Mesenchymal stem cell (in vitro differentiated cells and primary cell): ENCODE results near the gene SMIM41.

Experiments
- DNase-seq: peaks from one replicate; pipeline ENCODE4 v3.0.0-alpha.2; 2013
- H2AFZ ChIP-seq: one replicate; pipeline ENCODE4 v1.6.1; 2013; ENCODE audit warnings: low read depth, mild to moderate bottlenecking, control low read depth, inconsistent platforms, low read length, moderate library complexity
- H2AK5ac ChIP-seq: 2 replicates; pipeline ENCODE4 v1.6.1; 2013; ENCODE audit warnings: low read length, moderate library complexity, mild to moderate bottlenecking, inconsistent platforms; ENCODE audit not compliant: severe bottlenecking
- H2BK120ac ChIP-seq: one replicate; pipeline ENCODE4 v1.6.1; 2013; ENCODE audit warnings: low read depth, mild to moderate bottlenecking, inconsistent platforms, low read length, moderate library complexity
- H2BK12ac ChIP-seq, 2 experiments: one replicate each; pipeline ENCODE4 v1.6.1; 2013; ENCODE audit warnings: inconsistent platforms in 2 of 2, low read length in 2 of 2, mild to moderate bottlenecking in 2 of 2, moderate library complexity in 2 of 2, control low read depth in 1 of 2
- H2BK15ac ChIP-seq: one replicate; pipeline ENCODE4 v1.6.1; 2013; ENCODE audit warnings: mild to moderate bottlenecking, low read depth, inconsistent platforms; ENCODE audit not compliant: poor library complexity, severe bottlenecking
- H2BK5ac ChIP-seq: 2 replicates; pipeline ENCODE4 v1.6.1; 2013; ENCODE audit warnings: low read depth, mild to moderate bottlenecking, low read length, control low read depth, inconsistent platforms; ENCODE audit not compliant: poor library complexity, severe bottlenecking
- H3K14ac ChIP-seq, 2 experiments: one replicate each; pipeline ENCODE4 v1.6.1; 2013; ENCODE audit warnings: inconsistent platforms in 2 of 2, low read length in 2 of 2, control low read depth in 1 of 2, mild to moderate bottlenecking in 1 of 2, moderate library complexity in 1 of 2
- H3K18ac ChIP-seq, 2 experiments: one replicate each; pipeline ENCODE4 v1.6.1; 2013; ENCODE audit warnings: inconsistent platforms in 2 of 2, low read length in 2 of 2, control low read depth in 1 of 2, low read depth in 1 of 2, mild to moderate bottlenecking in 1 of 2
- H3K23ac ChIP-seq, 2 experiments: one replicate each; pipeline ENCODE4 v1.6.1; 2013; ENCODE audit warnings: inconsistent platforms in 2 of 2, low read length in 2 of 2, mild to moderate bottlenecking in 2 of 2, moderate library complexity in 2 of 2, control low read depth in 1 of 2
- H3K27ac ChIP-seq: 2 replicates; pipeline ENCODE4 v1.5.1; 2013; ENCODE audit warnings: mild to moderate bottlenecking, moderate library complexity, low read length, control low read depth, inconsistent platforms; ENCODE audit not compliant: poor library complexity, severe bottlenecking
- H3K27me3 ChIP-seq, 2 experiments: 2 replicates each; pipeline versions ENCODE4 v1.6.1 to v1.7.0; 2013; ENCODE audit warnings: low read length in 2 of 2, mild to moderate bottlenecking in 2 of 2, moderate library complexity in 2 of 2, control low read depth in 1 of 2, inconsistent platforms in 1 of 2; ENCODE audit not compliant: control insufficient read depth in 1 of 2, insufficient read depth in 1 of 2
- H3K36me3 ChIP-seq, 2 experiments: 2 replicates each; pipeline versions ENCODE4 v1.6.1 to v1.7.0; 2013; ENCODE audit warnings: low read length in 2 of 2, control low read depth in 1 of 2, inconsistent platforms in 1 of 2, low read depth in 1 of 2, mild to moderate bottlenecking in 1 of 2; ENCODE audit not compliant: insufficient read depth in 2 of 2, control insufficient read depth in 1 of 2
- H3K4ac ChIP-seq, 2 experiments: one replicate each; pipeline ENCODE4 v1.6.1; 2013; ENCODE audit warnings: inconsistent platforms in 2 of 2, low read length in 2 of 2, mild to moderate bottlenecking in 2 of 2, moderate library complexity in 2 of 2, control low read depth in 1 of 2, low read depth in 1 of 2
- H3K4me1 ChIP-seq: 2 replicates; pipeline ENCODE4 v1.6.1; 2013; ENCODE audit warnings: low read depth, low read length, control low read depth; ENCODE audit not compliant: control insufficient read depth, insufficient read depth
- H3K4me2 ChIP-seq: 2 replicates; pipeline ENCODE4 v1.6.1; 2013; ENCODE audit warnings: low read length, mild to moderate bottlenecking, inconsistent platforms; ENCODE audit not compliant: poor library complexity, severe bottlenecking
- H3K4me3 ChIP-seq, 2 experiments: 2 replicates each; pipeline versions ENCODE4 v1.5.1 to v1.7.0; 2013; ENCODE audit warnings: low read length in 2 of 2, mild to moderate bottlenecking in 2 of 2, control low read depth in 1 of 2, low read depth in 1 of 2; ENCODE audit not compliant: insufficient read depth in 1 of 2
- H3K79me1 ChIP-seq: replicated peaks from 2 replicates; pipeline ENCODE4 v1.6.1; 2013; ENCODE audit warnings: mild to moderate bottlenecking, control low read depth, low read length, inconsistent platforms; ENCODE audit not compliant: poor library complexity, severe bottlenecking
- H3K9ac ChIP-seq: 2 replicates; pipeline ENCODE4 v1.7.0; 2013; ENCODE audit warnings: mild to moderate bottlenecking, low read length, moderate library complexity
- H3K9me3 ChIP-seq: 2 replicates; pipeline ENCODE4 v1.7.0; 2013; ENCODE audit warnings: mild to moderate bottlenecking, low read length; ENCODE audit not compliant: control insufficient read depth
- H4K8ac ChIP-seq: one replicate; pipeline ENCODE4 v1.6.1; 2013; ENCODE audit warnings: inconsistent platforms, mild to moderate bottlenecking, low read length, moderate library complexity
- H4K91ac ChIP-seq: one replicate; pipeline ENCODE4 v1.6.1; 2013; ENCODE audit warnings: mild to moderate bottlenecking, low read length, inconsistent platforms
- WGBS: methylation state at CpG from one replicate; pipeline ENCODE4 v1.1.7; 2013; ENCODE audit warnings: mixed read lengths; 5-methylcytosine and 5-hydroxymethylcytosine counted together

The SMIM41 gene

DNA sequence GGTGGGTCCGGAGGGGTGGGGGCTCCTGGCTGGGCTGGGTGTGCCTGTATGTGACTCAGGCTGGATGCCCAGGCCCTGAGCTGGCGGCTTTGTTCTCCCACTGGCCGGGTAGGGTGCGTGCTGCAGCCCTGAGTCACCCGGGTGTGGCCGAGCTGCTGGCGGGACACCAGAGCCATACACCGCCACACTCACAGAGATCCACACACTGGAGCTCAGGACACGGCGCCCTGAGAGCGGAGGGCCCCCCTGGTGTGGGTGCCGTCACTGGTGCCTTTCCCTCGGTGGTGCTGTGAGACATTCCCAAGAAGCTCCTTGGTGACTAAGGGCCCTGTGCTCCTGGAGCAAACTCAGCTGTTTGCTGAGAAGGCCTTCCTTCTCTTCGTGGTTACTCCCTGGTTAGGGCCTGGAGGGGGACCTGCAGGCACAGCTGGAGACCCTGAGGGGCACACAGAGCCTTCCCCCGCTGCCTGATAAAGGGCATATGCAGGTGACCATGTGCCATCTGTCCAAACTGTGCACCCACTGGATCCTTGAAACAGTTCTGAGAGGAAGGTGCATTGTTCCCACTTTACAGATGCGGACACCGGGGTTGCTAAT, 68.0 kb downstream of the SMIM41 start:
- no peak overlapping the region for H2BK5ac ChIP-seq
- H2BK12ac ChIP-seq: peak overlapping the region in 1 of 2 experiments; percentile 89
- peak overlapping the region; percentile 88 for H4K91ac ChIP-seq
- peak overlapping the region; percentile 53 for H2AK5ac ChIP-seq
- H3K4me1 ChIP-seq: peaks cover 58% of the 10 kb centered on the region
- no peaks in the 10 kb centered on the region for H3K36me3 ChIP-seq
- peak overlapping the region in 1 of 2 experiments; percentile 72 for H3K14ac ChIP-seq
- no peaks in the 10 kb centered on the region for H3K9me3 ChIP-seq
- H3K27me3 ChIP-seq: no peaks in the 10 kb centered on the region
- no peak overlapping the region for H3K23ac ChIP-seq
- no peak overlapping the region for H3K4me2 ChIP-seq
- no peaks in the 10 kb centered on the region for H3K79me1 ChIP-seq
- H3K9ac ChIP-seq: peak overlapping the region; percentile 87
- peak overlapping the region; percentile 64 for H3K27ac ChIP-seq
- peak; percentile 97 for DNase-seq
- WGBS: 15% methylated on average over 17 of the region's 17 CpGs
- peak overlapping the region in 1 of 2 experiments; percentile 5 for H3K4me3 ChIP-seq
- H3K4ac ChIP-seq: peak overlapping the region; percentile 15 to 64
- no peak overlapping the region for H2AFZ ChIP-seq
- peak overlapping the region; percentile 75 for H2BK120ac ChIP-seq
- peak overlapping the region; percentile 57 for H2BK15ac ChIP-seq
- peak overlapping the region; percentile 88 for H4K8ac ChIP-seq
- H3K18ac ChIP-seq: peak overlapping the region; percentile 3 to 85

DNA sequence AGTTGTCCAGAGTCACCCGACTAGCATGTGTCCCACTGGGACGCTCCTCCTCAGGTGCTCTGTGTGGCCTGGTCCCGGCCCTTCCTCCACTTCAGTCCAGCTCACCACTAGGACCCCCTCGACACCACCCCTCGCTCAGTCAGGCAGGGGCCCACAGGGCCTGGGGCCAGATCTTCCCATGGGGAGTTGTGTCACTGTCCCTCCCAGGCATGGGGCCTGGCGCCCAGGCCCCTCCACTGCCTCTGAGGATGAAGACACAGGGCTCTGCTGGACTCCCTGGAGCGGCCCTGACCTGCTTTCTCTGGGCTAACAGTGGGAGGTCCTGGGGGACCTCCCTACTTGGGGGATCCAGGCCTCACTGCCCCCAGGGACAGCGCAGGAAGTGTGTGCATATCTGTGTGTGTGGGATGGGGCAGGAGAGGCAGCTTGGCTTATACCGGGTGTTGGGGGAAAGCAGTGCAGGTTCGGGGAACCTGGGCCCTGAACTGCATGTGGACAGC, 68.5 kb downstream of the SMIM41 start:
- H3K9me3 ChIP-seq: no peaks in the 10 kb centered on the region
- peak overlapping the region; percentile 21 for H2BK5ac ChIP-seq
- H2AFZ ChIP-seq: no peak overlapping the region
- WGBS: 82% methylated on average over 10 of the region's 10 CpGs
- H4K8ac ChIP-seq: peak overlapping the region; percentile 88
- peak overlapping the region in 1 of 2 experiments; percentile 5 for H3K4me3 ChIP-seq
- no peaks in the 10 kb centered on the region for H3K27me3 ChIP-seq
- peak overlapping the region; percentile 75 for H2BK120ac ChIP-seq
- peak overlapping the region; percentile 70 for H3K9ac ChIP-seq
- H3K27ac ChIP-seq: peak overlapping the region; percentile 64
- H3K4ac ChIP-seq: peak overlapping the region; percentile 15 to 64
- no peak for DNase-seq
- peak overlapping the region; percentile 82 for H2BK15ac ChIP-seq
- H3K23ac ChIP-seq: peak overlapping the region in 1 of 2 experiments; percentile 18
- H3K79me1 ChIP-seq: no peaks in the 10 kb centered on the region
- no peaks in the 10 kb centered on the region for H3K36me3 ChIP-seq
- H3K14ac ChIP-seq: peak overlapping the region in 1 of 2 experiments; percentile 72
- peak overlapping the region; percentile 77 for H4K91ac ChIP-seq
- H2AK5ac ChIP-seq: peak overlapping the region; percentile 53
- peak overlapping the region; percentile 3 to 85 for H3K18ac ChIP-seq
- H3K4me1 ChIP-seq: peaks cover 62% of the 10 kb centered on the region
- no peak overlapping the region for H3K4me2 ChIP-seq
- H2BK12ac ChIP-seq: peak overlapping the region; percentile 84 to 89

DNA sequence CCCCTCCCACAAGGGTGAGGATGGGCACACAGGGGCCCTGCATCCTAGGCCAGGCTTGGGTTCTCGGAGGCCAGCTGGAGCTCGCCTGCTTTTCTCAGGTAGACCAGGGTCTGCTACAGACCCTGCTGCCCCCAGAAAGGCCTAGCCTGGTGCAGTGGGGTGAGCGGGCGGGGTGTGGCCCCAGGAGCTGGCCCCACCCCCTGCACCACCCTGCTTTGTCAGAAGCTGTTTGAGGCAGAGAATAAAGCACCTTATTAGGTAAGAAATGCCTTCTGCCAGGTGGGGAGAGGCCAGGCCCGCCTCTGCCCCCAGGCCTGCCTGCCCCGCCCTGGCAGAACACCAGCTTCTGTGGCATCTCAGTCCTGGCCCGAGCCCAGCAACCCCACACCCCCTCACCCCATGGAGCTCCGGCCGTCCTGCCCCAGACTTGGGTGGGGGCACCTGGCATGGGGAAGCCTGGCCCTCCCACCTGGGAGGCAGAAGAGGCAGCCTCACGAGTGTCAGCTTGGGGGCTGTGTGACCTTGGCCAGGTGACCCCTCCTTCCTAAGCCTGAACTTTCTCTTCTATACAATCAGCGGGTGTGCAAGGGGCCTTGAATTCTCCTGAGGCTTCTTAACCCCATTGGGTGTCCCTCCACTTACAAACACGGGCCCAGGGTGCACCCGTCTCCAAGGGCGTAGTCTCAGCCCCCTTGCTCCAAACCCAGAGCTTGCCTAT, 69.1 kb downstream of the SMIM41 start:
- Histone ChIP-seq H3K4me3 (no peak overlapping the region), H3K4me1 (peaks cover 61% of the 10 kb centered on the region), H2AFZ (no peak overlapping the region), H3K27me3 (no peaks in the 10 kb centered on the region), H2BK12ac (peak overlapping the region; percentile 84 to 89), H3K36me3 (no peaks in the 10 kb centered on the region), H2AK5ac (peak overlapping the region; percentile 53), H3K79me1 (no peaks in the 10 kb centered on the region), H3K27ac (peak overlapping the region; percentile 64), H2BK120ac (peak overlapping the region; percentile 75), H3K23ac (no peak overlapping the region), H3K9me3 (no peaks in the 10 kb centered on the region), H3K4me2 (no peak overlapping the region), H3K9ac (peak overlapping the region; percentile 70), H3K18ac (peak overlapping the region; percentile 3 to 85), H3K14ac (peak overlapping the region in 1 of 2 experiments; percentile 72), H4K91ac (peak overlapping the region; percentile 34), H4K8ac (peak overlapping the region; percentile 59), H2BK15ac (peak overlapping the region; percentile 82), H3K4ac (peak overlapping the region; percentile 15 to 64), H2BK5ac (no peak overlapping the region)
- 92% methylated on average over 14 of the region's 14 CpGs for WGBS
- DNase-seq: no peak

DNA sequence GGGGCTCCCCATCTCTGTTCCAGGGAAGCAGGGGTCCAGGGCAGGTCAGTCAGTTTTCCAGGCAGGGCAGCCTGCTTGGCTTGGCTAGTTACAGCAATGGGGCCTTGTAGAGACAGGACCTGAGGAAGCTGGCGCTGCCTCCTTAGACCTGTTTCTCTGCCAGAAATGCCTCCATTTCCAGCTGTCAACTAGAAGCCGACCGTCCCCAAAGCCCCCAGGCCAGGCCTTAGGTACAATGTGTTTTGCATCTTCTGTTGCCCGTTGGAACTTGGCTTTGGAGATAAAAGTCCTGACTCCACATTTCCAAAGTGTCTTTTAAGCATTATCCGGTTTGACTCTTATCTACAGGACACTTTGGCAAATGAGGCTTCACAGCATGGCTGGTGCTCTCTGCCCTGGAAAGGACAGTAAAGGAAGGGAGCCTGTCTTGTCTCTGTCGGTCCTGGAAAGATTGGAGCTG, 69.7 kb downstream of the SMIM41 start:
- Histone ChIP-seq H2BK12ac (peak overlapping the region in 1 of 2 experiments; percentile 89), H3K4me1 (peaks cover 60% of the 10 kb centered on the region), H3K4ac (no peak overlapping the region), H3K79me1 (no peaks in the 10 kb centered on the region), H3K9me3 (no peaks in the 10 kb centered on the region), H3K4me2 (no peak overlapping the region), H3K9ac (no peak overlapping the region), H2AK5ac (peak overlapping the region; percentile 32), H3K36me3 (no peaks in the 10 kb centered on the region), H3K4me3 (no peak overlapping the region), H4K8ac (no peak overlapping the region), H3K27me3 (no peaks in the 10 kb centered on the region), H2BK15ac (no peak overlapping the region), H4K91ac (no peak overlapping the region), H3K23ac (no peak overlapping the region), H3K18ac (no peak overlapping the region), H3K14ac (no peak overlapping the region), H2AFZ (no peak overlapping the region), H2BK5ac (no peak overlapping the region), H3K27ac (peak overlapping the region; percentile 12), H2BK120ac (no peak overlapping the region)
- 69% methylated on average over 6 of the region's 6 CpGs for WGBS
- DNase-seq: no peak
